Hindlimb muscle (tissue), 1 donor: ENCODE data around the gene CAVIN1. TPM values are rescaled to one million over a fixed set of nuclear protein-coding genes. Genes with fewer than 3 reads are reported as not detected.
"Not testable (repeated sequence)": the region's sequence is repeated elsewhere in the genome, so short reads cannot be mapped to it uniquely, and the experiment has no call there.

Source experiments
- DNase-seq: peaks from one replicate; pipeline ENCODE4 v3.0.0-alpha.2; 2013
- polyA plus RNA-seq: library from polyadenylated mRNA; unstranded; fragments of 120-200 nt; gene quantifications from one replicate; pipeline ENCODE4 v1.2.1, GENCODE V29; 2013; ENCODE audit not compliant: insufficient read length

CAVIN1 gene
- polyA plus RNA-seq, 1 donor: 301 TPM

- DNase-seq: peak; percentile 35
Observed at GRCh38 chr17:42429726-42430447, 6.8 kb upstream of the CAVIN1 start.

- peak; percentile 69 for DNase-seq
Observed at GRCh38 chr17:42428141-42428944, 5.3 kb upstream of the CAVIN1 start.

- DNase-seq: no peak
Observed at GRCh38 chr17:42424991-42425610, 2.0 kb upstream of the CAVIN1 start.

- DNase-seq: no peak
Observed at GRCh38 chr17:42423766-42424165, 710 bp upstream of the CAVIN1 start.

- no peak for DNase-seq
Observed at GRCh38 chr17:42422412-42422957, 571 bp downstream of the CAVIN1 start.

- DNase-seq: peak; percentile 49
Observed at GRCh38 chr17:42421507-42422338, 1.3 kb downstream of the CAVIN1 start.

GRCh38 chr17:42421136-42421506 is 1.9 kb downstream of the CAVIN1 start:
- no peak for DNase-seq

GRCh38 chr17:42417981-42418380 is 5.1 kb downstream of the CAVIN1 start:
- DNase-seq: not testable (repeated sequence)

- DNase-seq: no peak
Observed at GRCh38 chr17:42414704-42415409, 8.2 kb downstream of the CAVIN1 start.

- DNase-seq: no peak
Observed at GRCh38 chr17:42413464-42414040, 9.5 kb downstream of the CAVIN1 start.

- DNase-seq: no peak
Observed at GRCh38 chr17:42411905-42412679, 11.0 kb downstream of the CAVIN1 start.

- DNase-seq: no peak
Observed at GRCh38 chr17:42411361-42411760, 11.7 kb downstream of the CAVIN1 start.

GRCh38 chr17:42410319-42410685 is 12.8 kb downstream of the CAVIN1 start:
- DNase-seq: no peak

- DNase-seq: peak; percentile 60
Observed at GRCh38 chr17:42409523-42410318, 13.3 kb downstream of the CAVIN1 start.

- DNase-seq: peak; percentile 36
Observed at GRCh38 chr17:42408061-42408460, 15.0 kb downstream of the CAVIN1 start.

GRCh38 chr17:42407289-42407836 is 15.7 kb downstream of the CAVIN1 start:
- peak; percentile 75 for DNase-seq

GRCh38 chr17:42406615-42407288 is 16.3 kb downstream of the CAVIN1 start:
- peak; percentile 35 for DNase-seq

GRCh38 chr17:42405963-42406495 is 17.0 kb downstream of the CAVIN1 start:
- DNase-seq: peak; percentile 74
